Cardiac fibroblast (primary cell): ENCODE results near the gene SPACA6.

ENCODE experiments used
- DNase-seq, 2 donors: peaks; one replicate each; pipeline versions ENCODE4 v3.0.0 to v3.0.0-alpha.2; 2010; ENCODE audit warnings: low read depth in 2 of 2
- H3K4me3 ChIP-seq, 2 donors: replicated peaks in 1 of 2; 1 replicate in 1 of 2; 2 replicates in 1 of 2; pipeline ENCODE4 v1.5.1; 2011; ENCODE audit warnings: low read depth in 2 of 2, low read length in 2 of 2, mild to moderate bottlenecking in 2 of 2, moderate library complexity in 1 of 2
- TF ChIP-seq, protein P1 (sequence below): IDR thresholded peaks from one replicate; pipeline ENCODE4 v1.5.1; 2011; ENCODE audit warnings: low read depth, mild to moderate bottlenecking, low read length, inconsistent platforms

The SPACA6 gene

DNA sequence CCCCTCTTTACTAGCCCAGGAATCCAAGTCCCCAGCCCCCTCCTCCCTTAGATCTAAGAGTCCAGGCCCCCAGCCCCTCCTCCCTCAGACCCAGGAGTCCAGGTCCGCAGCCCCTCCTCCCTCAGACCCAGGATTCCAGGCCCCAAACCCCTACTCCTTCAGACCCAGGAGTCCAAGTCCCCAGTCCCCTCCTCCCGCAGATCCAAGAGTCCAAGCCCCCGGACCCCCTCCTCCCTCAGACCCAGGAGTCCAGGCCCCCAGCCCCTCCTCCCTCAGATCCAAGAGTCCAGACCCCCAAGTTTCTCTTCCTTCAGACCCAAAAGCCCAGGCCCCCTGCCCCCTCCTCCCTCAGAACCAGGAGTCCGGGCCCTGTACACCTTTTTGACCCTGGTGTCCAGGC, 11.5 kb downstream of the SPACA6 start:
- H3K4me3 ChIP-seq, result peak overlapping the region; percentile 57 to 59
- no peak for DNase-seq
- TF ChIP-seq, protein P1, sequence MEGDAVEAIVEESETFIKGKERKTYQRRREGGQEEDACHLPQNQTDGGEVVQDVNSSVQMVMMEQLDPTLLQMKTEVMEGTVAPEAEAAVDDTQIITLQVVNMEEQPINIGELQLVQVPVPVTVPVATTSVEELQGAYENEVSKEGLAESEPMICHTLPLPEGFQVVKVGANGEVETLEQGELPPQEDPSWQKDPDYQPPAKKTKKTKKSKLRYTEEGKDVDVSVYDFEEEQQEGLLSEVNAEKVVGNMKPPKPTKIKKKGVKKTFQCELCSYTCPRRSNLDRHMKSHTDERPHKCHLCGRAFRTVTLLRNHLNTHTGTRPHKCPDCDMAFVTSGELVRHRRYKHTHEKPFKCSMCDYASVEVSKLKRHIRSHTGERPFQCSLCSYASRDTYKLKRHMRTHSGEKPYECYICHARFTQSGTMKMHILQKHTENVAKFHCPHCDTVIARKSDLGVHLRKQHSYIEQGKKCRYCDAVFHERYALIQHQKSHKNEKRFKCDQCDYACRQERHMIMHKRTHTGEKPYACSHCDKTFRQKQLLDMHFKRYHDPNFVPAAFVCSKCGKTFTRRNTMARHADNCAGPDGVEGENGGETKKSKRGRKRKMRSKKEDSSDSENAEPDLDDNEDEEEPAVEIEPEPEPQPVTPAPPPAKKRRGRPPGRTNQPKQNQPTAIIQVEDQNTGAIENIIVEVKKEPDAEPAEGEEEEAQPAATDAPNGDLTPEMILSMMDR, result no peak

GRCh38 chr19:51706296-51706695, 13.2 kb downstream of the SPACA6 start:
- peak in 1 of 2 donors; percentile 52 for DNase-seq
- TF ChIP-seq, protein P1, result no peak
- H3K4me3 ChIP-seq, result no peak overlapping the region

GRCh38 chr19:51706885-51707284, 13.8 kb downstream of the SPACA6 start:
- TF ChIP-seq, protein P1, result no peak
- no peak overlapping the region for H3K4me3 ChIP-seq
- peak in 1 of 2 donors; percentile 25 for DNase-seq

DNA sequence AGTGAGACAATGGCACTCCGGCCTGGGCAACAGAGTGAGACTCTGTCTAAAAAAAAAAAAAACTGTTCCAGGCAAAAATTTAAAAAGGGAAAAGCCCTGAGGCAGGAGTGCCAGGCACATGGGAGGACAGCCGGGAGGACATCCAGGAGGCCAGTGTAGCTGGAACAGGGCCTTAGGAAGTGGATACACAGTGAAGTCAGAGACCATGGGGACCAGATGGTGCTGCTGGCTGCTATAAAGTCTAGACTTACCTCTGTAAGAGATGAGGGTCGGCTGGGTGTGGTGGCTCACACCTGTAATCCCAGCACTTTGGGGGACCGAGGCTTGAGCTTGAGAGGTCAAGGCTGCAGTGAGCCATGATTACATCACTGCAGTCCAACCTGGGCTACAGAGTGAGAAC, 15.7 kb downstream of the SPACA6 start:
- peak in 1 of 2 donors; percentile 33 for DNase-seq
- TF ChIP-seq, protein P1, result no peak
- H3K4me3 ChIP-seq, result no peak overlapping the region

DNA sequence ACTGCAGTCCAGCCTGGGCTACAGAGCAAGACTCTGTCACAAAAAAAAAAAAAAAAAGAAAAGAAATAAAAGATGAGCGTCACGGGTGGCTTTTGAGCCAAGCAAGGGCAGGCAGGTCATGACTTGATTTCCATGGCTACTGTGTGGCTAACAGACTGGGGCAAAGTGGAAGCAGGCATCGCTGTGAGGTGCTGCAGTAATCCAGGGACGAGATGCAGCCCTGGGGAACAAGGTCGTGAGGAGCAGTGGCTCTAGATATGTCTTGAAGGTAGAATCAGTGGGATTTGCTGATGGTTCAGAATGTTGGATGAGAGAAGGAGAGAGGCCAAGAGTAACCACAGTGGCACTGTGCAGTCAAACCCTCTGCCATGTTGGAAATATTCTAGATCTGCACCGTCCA, 16.4 kb downstream of the SPACA6 start:
- TF ChIP-seq, protein P1, result no peak

GRCh38 chr19:51710163-51710562, 17.0 kb downstream of the SPACA6 start:
- TF ChIP-seq, protein P1, result no peak
- no peak overlapping the region for H3K4me3 ChIP-seq
- peak in 1 of 2 donors; percentile 63 for DNase-seq

More for the DNA sequence above, 16.4 kb downstream of the SPACA6 start:
- no peak overlapping the region for H3K4me3 ChIP-seq
- no peak for DNase-seq

DNA sequence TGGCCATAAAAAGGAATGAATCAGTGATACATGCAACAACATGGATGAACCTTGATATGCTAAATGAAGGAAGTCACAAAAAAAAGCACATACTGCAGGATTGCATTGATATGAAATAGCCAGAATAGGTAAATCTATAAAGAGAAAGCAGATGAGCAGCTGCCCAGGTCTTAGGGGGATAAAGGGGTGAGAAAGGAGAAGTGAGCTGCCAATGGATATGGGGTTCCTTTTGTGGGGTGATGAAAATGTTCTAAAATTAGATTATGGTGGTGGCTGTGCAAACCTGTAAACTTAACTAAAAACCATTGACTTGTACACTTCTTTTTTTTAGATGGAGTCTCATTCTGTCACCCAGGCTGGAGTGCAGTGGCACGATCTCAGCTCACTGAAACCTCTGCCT, 18.6 kb downstream of the SPACA6 start:
- DNase-seq, result no peak
- TF ChIP-seq, protein P1, result no peak
- no peak overlapping the region for H3K4me3 ChIP-seq
